GM04503 (cell line): ENCODE measurements around the gene BSG.
"Not testable (repeated sequence)": the region's sequence is repeated elsewhere in the genome, so short reads cannot be mapped to it uniquely, and the experiment has no call there.

Source experiments
- DNase-seq: peaks from one replicate; pipeline ENCODE4 v3.0.0-alpha.2; 2012; ENCODE audit warnings: low read depth

The BSG gene

DNA sequence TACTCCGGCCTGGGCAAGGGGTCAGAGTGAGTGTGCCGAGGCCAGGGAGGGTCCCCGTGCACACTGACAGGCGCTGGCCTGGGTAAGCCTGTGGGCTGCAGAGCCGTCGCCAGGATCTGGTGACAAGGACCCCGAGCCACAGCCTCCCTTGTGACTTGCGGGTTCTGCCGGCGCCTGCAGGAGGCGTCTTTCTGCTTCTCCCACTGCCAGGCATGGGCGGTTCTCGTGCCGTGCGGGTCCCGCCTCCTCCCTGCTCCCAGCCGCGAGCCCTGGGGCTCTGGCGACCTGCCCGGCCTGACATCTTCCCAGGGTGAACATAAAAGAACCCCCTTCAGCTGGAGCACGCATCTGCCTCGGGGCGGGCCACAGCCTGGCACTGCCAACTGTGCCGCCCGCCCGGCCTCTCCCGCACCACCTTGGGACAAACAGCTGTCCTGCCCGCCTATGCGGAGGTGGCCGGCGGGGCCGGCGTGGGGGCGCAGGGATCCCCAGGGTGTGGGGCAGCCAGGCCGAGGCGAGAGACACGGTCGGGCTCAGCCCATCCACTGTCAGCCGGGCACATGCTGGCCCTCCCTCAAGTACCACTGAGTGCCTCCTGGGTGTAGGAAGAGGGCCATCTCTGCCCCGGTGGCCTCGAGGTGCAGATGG, 15.8 kb downstream of the BSG start:
- no peak for DNase-seq

DNA sequence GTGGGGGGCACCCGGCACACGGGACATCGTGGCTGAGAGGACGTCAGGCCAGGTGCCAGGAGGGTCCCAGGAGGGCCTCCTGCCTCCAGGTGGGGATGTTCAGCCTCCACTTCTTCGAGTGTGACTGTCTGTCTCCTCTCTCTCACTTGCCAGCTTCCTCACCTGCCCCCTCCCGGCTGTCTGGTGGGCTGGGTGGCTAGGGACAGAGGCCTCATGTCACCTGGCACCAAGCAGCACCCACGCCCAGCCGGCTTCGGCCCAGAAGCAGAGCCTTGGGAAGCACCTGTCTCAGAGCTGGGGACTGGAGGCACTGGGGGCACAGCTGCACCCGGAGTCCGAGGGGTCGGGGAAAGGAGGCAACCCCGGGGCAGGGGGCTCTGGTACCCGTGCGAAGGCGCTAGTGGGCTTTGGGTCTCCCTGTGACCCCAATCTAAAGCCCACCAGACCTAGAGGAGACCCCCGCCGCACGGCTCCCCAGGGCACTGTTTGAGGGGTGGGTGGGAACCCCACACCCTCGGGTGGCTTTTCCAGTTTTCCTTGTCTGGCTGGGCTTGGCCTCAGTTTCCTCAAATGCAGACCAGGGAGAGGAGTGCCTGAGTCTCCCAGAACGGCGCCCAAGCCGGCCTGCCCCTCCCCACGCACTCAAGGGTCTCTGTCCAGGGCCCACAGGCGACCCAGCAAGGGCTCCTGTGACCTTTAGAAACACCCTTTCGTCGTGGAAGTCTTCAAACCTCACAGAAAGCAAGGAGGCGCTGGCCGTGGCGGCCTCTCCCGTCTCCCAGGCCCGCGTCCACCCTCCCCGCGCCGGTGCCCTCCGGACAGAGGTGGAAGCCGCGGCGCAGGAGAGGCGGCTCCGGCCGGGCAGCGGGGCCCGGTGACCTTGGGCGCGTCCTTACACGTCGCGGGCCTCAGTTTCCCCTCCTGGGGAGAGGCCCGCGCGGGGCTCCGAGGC, 16.6 kb downstream of the BSG start:
- DNase-seq: no peak

DNA sequence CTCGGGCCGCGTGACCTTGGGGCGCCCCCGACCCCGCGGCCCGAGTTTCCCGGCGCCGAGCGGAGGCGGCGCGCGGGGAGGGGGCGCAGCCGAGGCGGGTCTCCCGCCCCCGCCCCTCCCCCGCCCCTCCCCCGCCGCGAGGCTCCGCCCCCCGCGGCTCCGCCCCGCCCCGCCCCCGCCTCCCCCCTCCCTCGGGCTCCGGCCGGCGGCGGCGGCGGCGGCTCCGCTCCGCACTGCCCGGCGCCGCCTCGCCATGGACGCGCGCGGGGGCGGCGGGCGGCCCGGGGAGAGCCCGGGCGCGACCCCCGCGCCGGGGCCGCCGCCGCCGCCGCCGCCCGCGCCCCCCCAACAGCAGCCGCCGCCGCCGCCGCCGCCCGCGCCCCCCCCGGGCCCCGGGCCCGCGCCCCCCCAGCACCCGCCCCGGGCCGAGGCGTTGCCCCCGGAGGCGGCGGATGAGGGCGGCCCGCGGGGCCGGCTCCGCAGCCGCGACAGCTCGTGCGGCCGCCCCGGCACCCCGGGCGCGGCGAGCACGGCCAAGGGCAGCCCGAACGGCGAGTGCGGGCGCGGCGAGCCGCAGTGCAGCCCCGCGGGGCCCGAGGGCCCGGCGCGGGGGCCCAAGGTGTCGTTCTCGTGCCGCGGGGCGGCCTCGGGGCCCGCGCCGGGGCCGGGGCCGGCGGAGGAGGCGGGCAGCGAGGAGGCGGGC, 17.4 kb downstream of the BSG start, which contains the start of gene HCN2:
Gene HCN2, plus strand, starts transcription at position 189 of the 703 bp plus-strand sequence. Its CDS starts 65 bp downstream, at position 254.
- no peak for DNase-seq

DNA sequence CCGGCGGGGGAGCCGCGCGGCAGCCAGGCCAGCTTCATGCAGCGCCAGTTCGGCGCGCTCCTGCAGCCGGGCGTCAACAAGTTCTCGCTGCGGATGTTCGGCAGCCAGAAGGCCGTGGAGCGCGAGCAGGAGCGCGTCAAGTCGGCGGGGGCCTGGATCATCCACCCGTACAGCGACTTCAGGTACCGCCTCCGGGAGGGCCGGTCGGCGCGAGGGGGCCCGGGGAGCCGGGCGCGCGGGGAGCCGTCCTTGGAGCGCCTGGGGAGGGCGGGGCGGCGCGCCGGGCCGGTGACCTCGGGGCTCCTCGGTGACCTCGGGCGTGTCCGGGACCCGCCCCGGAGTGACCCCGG, 18.0 kb downstream of the BSG start:
- no peak for DNase-seq

DNA sequence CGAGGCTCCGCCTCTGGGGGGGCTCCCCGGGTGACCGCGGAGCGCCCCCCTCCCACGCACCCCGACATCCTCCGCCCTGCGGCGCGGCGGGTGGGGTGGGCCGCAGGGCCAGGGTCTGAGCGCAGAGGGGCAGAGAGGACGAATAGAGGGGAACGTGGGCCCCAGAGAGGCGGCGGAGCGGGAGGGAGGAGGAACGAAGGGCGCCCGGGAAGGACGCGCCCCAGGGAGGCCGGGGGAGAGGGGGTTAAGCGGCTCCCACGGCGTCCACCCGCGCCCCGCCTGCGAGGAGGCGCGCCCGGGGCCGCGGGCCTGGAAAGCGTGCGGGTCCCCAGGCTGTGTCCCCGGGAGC, 18.3 kb downstream of the BSG start:
- no peak for DNase-seq

DNA sequence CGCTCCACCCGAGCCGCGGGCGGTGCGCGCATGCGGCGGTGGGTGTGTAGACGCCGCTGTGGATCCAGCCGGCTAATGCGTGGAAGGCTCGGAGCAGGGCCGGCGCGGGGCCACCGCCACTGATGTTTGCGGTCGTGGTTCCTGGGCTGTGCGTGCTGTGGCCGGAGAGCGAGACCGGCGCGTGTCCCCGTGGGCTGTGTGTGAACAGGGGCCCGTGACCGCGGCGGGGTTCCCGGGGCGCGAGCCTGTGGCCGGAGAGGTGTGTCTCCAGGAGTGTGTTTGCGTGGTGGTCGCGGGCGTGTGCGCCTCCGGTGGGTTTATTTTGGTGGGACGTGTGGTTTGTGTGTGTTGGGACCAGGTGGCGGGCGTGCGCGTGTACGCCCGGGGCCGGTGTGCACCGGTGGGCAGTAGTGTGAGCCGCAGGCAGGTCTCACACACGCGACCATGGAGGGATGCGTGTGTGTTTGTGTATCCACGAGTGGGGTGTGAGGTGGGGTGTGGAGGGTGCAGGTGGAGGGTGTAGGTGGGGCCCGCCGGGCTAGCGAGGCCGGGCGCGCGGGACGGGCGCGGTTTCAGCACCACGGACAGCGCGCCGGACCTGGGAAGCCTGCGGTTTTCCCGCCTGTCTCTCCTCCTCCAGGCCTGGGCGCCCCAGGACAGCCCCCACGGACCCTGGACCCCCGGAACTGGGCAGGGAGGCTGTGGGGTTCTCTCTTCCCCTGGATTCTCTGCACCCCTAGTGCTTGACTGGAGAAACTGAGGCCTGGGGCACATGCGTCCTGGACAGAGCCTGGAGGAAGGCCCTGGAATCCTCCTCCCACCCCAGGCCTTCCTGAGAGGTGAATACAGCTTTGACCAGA, 18.9 kb downstream of the BSG start:
- no peak for DNase-seq

DNA sequence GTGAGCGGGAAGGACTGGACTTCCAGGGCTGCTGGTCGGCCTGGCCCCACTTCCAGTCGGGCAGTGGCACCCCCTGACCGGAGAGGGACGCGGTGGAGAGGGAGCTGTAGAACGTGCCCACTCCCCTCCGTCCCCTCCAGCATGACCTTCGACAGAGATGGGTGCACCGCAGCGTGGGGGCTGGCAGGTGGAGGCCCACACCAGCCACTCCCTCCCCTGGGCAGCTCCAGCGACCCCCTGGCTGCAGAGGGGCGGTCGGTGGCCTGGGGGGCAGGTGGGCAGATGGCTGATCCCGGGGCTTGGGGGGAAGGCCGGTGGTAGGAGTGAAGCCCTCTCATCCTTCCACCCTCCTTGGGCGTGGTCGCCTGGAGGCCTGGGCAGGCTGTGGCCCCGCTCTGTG, 19.7 kb downstream of the BSG start:
- no peak for DNase-seq

DNA sequence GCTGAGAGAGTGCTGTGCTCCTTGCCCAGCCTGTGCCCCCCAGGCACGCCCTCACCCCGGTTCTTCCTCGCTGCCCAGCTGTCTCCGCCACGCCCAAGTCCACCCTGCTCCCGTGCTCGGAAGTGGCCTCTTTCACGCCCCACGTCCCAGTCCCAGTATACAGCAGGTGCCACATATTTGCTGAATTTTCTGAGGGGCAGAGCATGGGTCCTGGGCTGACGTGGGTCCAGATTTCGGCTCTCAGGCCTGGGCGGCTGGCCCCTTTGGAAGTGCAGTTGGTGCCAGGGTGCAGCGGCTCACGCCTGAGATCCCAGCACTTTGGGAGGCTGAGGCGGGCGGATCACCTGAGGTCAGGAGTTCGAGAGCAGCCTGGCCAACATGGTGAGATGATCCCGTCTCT, 20.7 kb downstream of the BSG start:
- no peak for DNase-seq

DNA sequence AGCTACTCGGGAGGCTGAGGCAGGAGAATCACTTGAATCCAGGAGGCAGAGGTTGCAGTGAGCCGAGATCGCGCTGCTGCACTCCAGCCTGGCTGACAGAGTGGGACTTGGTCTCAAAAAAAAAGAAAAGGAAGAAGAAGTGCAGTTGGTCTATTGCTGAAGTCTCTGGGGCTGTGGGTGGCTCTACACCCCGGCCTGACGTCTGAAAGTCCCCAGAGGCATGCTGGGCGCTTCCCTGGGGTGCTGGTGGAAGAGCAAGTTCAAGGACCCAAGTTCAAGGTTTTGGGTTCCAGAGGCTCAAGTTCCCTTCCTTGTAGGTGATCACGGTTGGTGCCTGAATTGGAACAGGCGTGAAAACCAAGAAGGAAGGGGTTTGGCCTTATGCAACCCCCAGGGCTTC, 21.1 kb downstream of the BSG start:
- no peak for DNase-seq

DNA sequence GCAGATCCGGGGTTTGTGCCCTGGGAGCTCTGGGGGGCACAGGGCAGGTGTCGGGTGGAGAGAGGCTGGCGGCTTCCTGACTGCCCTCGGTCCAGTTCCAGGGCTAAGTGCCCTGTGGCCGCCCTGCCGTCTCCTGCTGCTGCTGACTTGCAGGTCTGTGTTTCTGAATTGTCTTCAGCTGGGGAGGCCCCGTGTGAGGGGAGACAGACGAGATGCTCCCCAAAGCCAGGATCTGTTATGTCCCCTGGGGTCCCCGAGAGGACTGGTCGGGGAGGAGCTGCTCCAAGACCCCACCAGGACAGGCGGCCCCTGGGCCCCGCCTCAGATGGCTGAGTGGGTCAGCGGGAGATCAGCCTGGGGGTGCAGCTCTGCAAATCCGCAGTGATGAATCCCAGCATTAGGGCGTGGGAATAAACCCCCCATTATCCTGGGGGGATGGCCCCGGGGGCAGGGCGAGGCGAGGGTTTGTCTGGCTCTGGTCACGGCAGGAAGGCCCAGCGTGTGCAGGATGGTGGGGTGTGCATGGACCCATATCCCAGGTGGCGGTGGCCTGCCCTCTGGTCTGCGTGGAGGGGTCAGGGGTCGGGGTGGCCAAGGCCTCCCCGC, 22.0 kb downstream of the BSG start:
- no peak for DNase-seq

DNA sequence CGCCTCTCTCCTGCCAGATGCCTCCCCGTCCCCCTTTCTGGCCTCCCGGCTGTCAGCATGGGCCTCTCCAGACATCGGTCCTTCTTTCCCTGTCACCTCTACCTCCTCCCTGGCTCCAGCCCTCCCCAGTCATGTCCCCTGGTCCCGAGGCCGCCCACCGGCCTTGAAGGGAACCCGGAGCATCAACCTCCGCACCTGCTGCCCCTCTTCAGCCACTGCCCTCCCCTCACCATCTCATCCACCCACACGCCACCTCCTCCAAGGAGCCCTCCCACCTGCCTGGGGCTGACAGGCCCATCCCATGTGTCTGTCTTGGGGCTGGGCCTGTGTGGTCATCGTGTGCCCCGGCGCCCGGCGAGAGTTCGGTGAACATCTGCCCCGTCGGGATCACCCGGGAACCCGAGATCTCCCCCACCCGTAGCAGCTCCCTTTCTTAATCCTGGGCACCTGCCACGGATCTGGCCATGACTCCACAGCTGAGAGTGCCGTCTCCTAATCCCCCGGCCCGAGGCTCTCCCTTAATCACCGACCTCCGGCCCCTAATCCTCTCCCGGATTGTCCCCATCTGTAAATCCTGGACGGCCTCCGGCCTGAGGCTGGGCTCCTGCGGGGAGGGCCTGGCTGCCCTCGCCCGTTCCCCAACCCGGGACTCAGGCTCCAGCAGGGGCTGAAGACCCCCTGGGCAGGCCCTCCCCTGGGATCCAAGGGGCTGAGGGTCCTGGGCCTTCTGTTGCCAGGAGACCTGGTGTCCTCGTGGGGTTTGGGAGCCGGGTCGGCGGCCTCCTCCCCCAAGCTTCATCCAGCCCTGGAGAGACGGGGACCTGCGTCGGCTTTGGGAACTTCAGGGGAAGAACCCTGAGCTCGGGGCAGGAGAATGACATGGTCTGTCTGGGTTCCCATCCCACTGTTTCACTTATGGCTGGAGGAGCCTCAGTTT, 23.2 kb downstream of the BSG start:
- DNase-seq: no peak

DNA sequence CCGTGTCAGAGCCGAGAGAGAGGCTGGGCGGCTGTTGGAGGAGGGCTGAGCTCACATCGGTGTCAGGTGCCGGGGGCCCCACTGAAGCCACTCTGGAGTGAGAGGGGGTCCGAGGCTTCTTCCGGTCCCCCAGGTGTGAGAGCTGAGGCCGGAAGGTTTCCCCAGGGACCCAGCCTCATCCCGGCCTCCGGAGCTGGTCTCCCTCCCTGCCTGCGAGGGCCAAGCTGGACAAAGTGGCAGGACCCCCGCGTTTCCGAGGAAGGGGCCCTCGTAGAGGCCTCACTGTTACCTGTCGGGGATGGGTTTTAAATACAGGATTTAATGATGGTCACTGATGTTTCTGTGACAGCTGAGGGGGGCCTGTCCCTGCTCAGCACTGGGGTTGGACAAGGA, 23.9 kb downstream of the BSG start:
- no peak for DNase-seq

DNA sequence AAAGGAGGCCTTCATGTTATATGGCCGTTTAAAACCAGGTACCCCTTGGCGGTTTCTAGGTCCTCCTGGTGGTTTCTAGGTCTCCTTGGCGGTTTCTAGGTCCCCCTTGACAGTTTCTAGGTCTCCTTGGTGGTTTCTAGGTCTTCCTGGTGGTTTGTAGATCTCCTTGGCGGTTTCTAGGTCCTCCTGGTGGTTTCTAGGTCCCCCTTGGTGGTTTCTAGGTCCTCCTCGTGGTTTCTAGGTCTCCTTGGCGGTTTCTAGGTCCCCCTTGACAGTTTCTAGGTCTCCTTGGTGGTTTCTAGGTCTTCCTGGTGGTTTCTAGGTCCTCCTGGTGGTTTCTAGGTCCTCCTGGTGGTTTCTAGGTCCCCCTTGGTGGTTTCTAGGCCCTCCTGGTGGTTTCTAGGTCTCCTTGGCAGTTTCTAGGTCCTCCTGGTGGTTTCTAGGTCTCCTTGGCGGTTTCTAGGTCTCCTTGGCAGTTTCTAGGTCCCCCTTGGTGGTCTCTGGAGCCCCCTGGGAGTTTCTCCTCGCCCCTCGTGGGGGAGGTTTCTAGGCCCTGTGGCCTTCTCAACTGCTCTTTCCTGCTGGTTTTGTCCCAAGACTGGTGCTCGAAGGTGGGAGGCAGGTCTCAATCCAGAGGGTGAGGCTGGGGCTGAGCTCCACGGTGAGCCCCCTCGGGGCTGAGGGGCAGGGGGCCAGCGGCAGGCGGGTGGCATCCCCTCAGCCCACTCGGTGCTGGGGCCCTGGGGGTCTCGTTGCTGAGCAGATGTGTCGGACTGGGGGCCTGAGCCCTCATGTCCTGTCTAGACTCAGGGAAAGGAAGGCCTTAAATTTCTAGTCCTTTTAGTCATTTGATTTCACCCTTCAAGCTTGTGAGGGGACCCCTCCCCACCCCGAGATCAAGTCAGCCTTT, 25.3 kb downstream of the BSG start:
- DNase-seq: no peak

DNA sequence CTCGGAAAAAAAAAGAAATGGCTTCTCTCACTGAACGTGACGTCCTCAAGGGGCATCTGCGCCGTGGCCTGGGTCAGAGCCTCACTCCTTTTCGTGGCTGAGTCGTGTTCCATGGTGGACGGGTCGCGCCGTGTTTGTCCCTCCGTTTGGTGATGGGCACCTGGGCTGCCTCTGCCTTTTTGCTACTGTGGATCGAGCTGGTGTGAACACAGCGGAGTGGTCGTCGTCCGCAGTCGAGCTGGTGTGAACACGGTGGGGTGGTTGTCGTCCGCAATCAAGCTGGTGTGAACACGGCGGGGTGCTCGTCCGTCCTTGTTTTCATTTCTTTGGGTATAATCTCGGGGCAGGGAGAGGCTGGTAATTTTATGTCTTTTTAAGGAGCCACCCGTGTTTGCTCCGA, 28.9 kb downstream of the BSG start:
- no peak for DNase-seq

DNA sequence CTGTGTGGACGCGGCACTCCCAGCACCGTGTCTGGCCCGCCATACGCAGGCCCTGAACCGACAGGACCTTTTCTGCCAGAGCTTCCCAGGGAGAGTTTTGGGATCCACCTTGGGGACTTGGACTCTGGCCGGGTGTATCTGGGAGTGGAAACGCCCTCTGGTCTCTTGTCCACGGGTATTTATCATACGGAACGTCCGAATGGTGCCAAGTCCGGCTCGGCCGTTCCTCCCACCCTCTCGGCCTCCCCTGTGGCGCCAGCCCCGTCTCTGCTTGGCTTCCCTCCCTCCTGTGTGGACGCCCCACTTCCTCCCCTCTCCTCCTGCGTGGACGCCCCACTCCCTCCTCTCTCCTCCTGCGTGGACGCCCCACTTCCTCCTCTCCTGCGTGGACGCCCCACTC, 29.4 kb downstream of the BSG start:
- DNase-seq: no peak

DNA sequence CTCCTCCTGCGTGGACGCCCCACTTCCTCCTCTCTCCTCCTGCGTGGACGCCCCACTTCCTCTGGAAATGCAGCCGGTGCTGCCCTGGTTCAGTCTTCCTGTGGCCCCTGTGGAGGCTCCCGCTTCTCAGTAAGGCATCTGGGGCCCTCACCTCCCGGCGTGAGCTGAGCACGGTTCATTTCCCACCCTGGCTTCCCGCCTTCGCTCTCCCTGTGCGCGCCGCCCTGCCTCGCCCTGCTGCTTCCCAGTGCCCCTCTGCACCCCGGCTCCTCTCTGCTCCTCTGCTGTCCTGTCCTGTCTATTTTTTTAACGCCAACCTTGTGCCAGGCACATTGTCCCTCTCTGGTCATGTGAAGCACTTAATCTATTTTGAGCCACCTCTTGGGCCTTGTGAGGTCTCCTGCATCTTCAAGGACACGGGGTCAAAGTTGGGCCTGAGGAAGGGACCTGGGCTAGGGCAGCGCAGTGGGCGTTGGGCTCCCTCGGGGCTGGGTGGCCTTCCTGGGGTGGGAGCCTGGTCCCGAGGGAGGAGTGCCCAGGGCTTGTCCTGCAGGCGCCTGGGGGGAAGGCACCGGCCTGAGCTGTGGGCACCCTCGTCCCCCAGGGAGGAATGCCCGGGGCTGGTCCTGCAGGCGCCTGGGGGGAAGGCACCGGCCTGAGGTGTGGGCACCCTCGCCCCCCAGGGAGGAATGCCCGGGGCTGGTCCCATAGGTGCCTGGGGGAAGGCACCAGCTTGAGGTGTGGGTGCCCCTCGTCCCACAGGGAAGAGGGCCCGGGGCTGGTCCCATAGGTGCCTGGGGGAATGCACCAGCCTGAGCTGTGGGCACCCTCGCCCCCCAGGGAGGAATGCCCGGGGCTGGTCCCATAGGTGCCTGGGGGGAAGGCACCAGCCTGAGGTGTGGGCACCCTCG, 30.2 kb downstream of the BSG start:
- no peak for DNase-seq

DNA sequence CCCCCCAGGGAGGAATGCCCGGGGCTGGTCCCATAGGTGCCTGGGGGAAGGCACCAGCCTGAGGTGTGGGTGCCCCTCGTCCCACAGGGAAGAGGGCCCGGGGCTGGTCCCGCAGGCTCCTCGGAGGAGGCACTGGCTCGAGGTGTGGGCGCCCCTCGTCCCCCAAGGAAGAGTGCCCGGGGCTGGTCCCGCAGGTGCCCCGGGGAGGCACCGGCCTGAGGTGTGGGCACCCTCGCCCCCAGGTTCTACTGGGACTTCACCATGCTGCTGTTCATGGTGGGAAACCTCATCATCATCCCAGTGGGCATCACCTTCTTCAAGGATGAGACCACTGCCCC, 30.9 kb downstream of the BSG start:
- DNase-seq: not testable (repeated sequence)

DNA sequence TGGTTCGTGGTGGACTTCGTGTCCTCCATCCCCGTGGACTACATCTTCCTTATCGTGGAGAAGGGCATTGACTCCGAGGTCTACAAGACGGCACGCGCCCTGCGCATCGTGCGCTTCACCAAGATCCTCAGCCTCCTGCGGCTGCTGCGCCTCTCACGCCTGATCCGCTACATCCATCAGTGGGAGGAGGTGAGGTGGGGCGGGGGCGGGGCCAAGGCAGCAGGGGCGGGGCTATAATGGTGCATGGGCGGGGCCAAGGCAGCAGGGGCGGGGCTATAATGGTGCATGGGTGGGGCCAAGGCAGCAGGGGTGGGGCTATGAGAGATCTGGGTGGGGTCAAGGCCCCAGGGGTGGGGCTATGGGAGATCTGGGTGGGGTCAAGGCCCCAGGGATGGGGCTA, 31.4 kb downstream of the BSG start:
- not testable (repeated sequence) for DNase-seq
